Endothelial cell of umbilical vein (primary cell): Measurements from ENCODE around the gene NSD2. TPM values are rescaled to one million over a fixed set of nuclear protein-coding genes. Genes with fewer than 3 reads are reported as not detected.
"Not testable (repeated sequence)": the region's sequence is repeated elsewhere in the genome, so short reads cannot be mapped to it uniquely, and the experiment has no call there.

Experiments used
- BruUV-seq: library from RNA; stranded (reverse); fragments of 400-500 nt; replicated peaks from 2 replicates; lab custom pipeline; 2021; lab: Mats Ljungman, UMichigan
- CTCF ChIA-PET: fragments of 300-600, 350-600 bp; sonication (Branson Sonifier 250); formaldehyde crosslinking; loops from one replicate; lab custom pipeline; 2021; ENCODE audit warnings: antibody characterized with exemption, inconsistent platforms; lab: Charles Lee
- POLR2A ChIA-PET: fragments of 300-600, 350-600 bp; sonication (Branson Sonifier 250); formaldehyde crosslinking; loops from one replicate; lab custom pipeline; 2021; ENCODE audit warnings: antibody characterized with exemption, inconsistent platforms; lab: Charles Lee
- DNase-seq: peaks from one replicate; pipeline ENCODE4 v3.0.0-alpha.2; 2011; ENCODE audit warnings: low read depth, low spot score
- FAIRE-seq: peaks from 2 replicates; lab custom pipeline; 2011; peaks lifted over from hg19 to GRCh38; lab: Jason Lieb, UNC
- H2AFZ ChIP-seq: 2 replicates; pipeline ENCODE4 v1.6.0; 2012; ENCODE audit warnings: low read depth, low read length, control low read depth, inconsistent platforms
- H3K27ac ChIP-seq: 2 replicates; pipeline ENCODE4 v1.5.1; 2011; ENCODE audit warnings: low read depth, mild to moderate bottlenecking, control low read depth, low read length, moderate library complexity; ENCODE audit not compliant: insufficient read depth
- H3K27me3 ChIP-seq, 2 experiments: 2 replicates each; pipeline versions ENCODE4 v1.6.0 to v1.6.1; 2011; ENCODE audit warnings: low read length in 2 of 2, mixed read lengths in 1 of 2; ENCODE audit not compliant: control insufficient read depth in 2 of 2, insufficient read depth in 2 of 2
- H3K36me3 ChIP-seq, 2 experiments: 2 replicates in 1 of 2; 3 replicates in 1 of 2; pipeline ENCODE4 v1.5.1; 2011; ENCODE audit warnings: low read length in 2 of 2, mild to moderate bottlenecking in 1 of 2, moderate library complexity in 1 of 2; ENCODE audit not compliant: control insufficient read depth in 2 of 2, insufficient read depth in 2 of 2; ENCODE audit errors: extremely low read depth in 1 of 2
- H3K4me1 ChIP-seq: 3 replicates; pipeline ENCODE4 v1.5.1; 2011; ENCODE audit warnings: mild to moderate bottlenecking, low read length; ENCODE audit not compliant: control insufficient read depth, insufficient read depth; ENCODE audit errors: extremely low read depth
- H3K4me2 ChIP-seq: 2 replicates; pipeline ENCODE4 v1.6.1; 2011; ENCODE audit warnings: low read length, control low read depth, mixed read lengths; ENCODE audit not compliant: insufficient read depth
- H3K4me3 ChIP-seq, 3 experiments: fragments of 200-600 bp in 1 of 3; sonication (generic), shearing (Covaris generic) in 1 of 3; replicated peaks in 1 of 3; 2 replicates each; pipeline ENCODE4 v1.5.1; 2011 to 2016; ENCODE audit warnings: control low read depth in 3 of 3, low read length in 3 of 3, mild to moderate bottlenecking in 2 of 3, inconsistent platforms in 1 of 3, low read depth in 1 of 3, moderate library complexity in 1 of 3; ENCODE audit not compliant: insufficient read depth in 1 of 3
- H3K79me2 ChIP-seq: 2 replicates; pipeline ENCODE4 v1.6.0; 2012; ENCODE audit warnings: low read length, inconsistent platforms; ENCODE audit not compliant: control insufficient read depth, insufficient read depth
- H3K9ac ChIP-seq: replicated peaks from 2 replicates; pipeline ENCODE3; 2011; ENCODE audit warnings: low read length, control low read depth; ENCODE audit not compliant: insufficient read depth; ENCODE audit errors: extremely low read depth
- H3K9me1 ChIP-seq: replicated peaks from 3 replicates; pipeline ENCODE4 v1.6.0; 2011; ENCODE audit warnings: mild to moderate bottlenecking, low read length; ENCODE audit not compliant: control insufficient read depth, insufficient read depth; ENCODE audit errors: extremely low read depth
- H3K9me3 ChIP-seq: replicated peaks from 2 replicates; pipeline ENCODE4 v1.5.1; 2012; ENCODE audit warnings: low read length, inconsistent platforms; ENCODE audit not compliant: control insufficient read depth, insufficient read depth
- H4K20me1 ChIP-seq: replicated peaks from 2 replicates; pipeline ENCODE3; 2011; ENCODE audit warnings: mild to moderate bottlenecking, low read length; ENCODE audit not compliant: control insufficient read depth, insufficient read depth; ENCODE audit errors: extremely low read depth
- CTCF ChIP-seq, 2 donors: IDR thresholded peaks; 1 replicate in 1 of 2; 2 replicates in 1 of 2; pipeline ENCODE4 v1.5.1; 2011; ENCODE audit warnings: low read length in 2 of 2, mild to moderate bottlenecking in 2 of 2, moderate library complexity in 2 of 2, control low read depth in 1 of 2, inconsistent platforms in 1 of 2, low read depth in 1 of 2; ENCODE audit not compliant: insufficient read depth in 1 of 2; ENCODE audit errors: extremely low read depth in 1 of 2
- EZH2 ChIP-seq: IDR thresholded peaks from 2 replicates; pipeline ENCODE4 v1.6.1; 2012; ENCODE audit warnings: borderline replicate concordance, low read depth, mild to moderate bottlenecking, moderate library complexity, low read length, inconsistent platforms; ENCODE audit not compliant: severe bottlenecking
- FOS ChIP-seq: IDR thresholded peaks from 2 replicates; pipeline ENCODE4 v1.6.1; 2011; ENCODE audit warnings: mild to moderate bottlenecking, low read length, moderate library complexity, borderline replicate concordance; ENCODE audit not compliant: insufficient read depth
- GATA2 ChIP-seq: IDR thresholded peaks from 2 replicates; pipeline ENCODE4 v1.7.0; 2011; ENCODE audit warnings: low read depth, mild to moderate bottlenecking, moderate library complexity, mixed read lengths, low read length; ENCODE audit not compliant: insufficient read length, insufficient read depth
- JUN ChIP-seq: IDR thresholded peaks from 2 replicates; pipeline ENCODE4 v1.6.1; 2011; ENCODE audit warnings: borderline replicate concordance, low read depth; ENCODE audit not compliant: insufficient read length, insufficient read depth
- MAX ChIP-seq: IDR thresholded peaks from 2 replicates; pipeline ENCODE4 v1.6.1; 2011; ENCODE audit not compliant: insufficient read depth, insufficient read length
- MYC ChIP-seq: IDR thresholded peaks from one replicate; pipeline ENCODE4 v1.6.1; 2011; ENCODE audit warnings: mild to moderate bottlenecking, low read depth, low read length
- POLR2A ChIP-seq: IDR thresholded peaks from 2 replicates; pipeline ENCODE4 v1.6.1; 2012; ENCODE audit warnings: low read depth, mild to moderate bottlenecking, control low read depth, low read length
- POLR2AphosphoS5 ChIP-seq: IDR thresholded peaks from 2 replicates; pipeline ENCODE4 v1.6.1; 2012; ENCODE audit warnings: low read depth, mild to moderate bottlenecking, control low read depth, low read length, moderate library complexity; ENCODE audit not compliant: insufficient read depth
- dilution Hi-C: fragments of 300-500 bp; cut with MboI; formaldehyde crosslinking; loops from one replicate; pipeline ENCODE4 v1.15.0; 2019; ENCODE audit warnings: low sequenced_read_pairs; ENCODE audit not compliant: extremely low pct_ligation_motif_present
- intact Hi-C: fragments of 100-400 bp; cut with micrococcal nuclease; formaldehyde crosslinking; loops from one replicate; pipeline ENCODE4 v1.10.0; 2022
- polyA plus RNA-seq, 4 experiments: library from polyadenylated mRNA; depleted of rRNA in 3 of 4; stranded (reverse) in 3 of 4; unstranded in 1 of 4; fragments of >200 nt; gene quantifications; 2 replicates each; pipeline versions ENCODE4 v1.2.1 to v1.2.3, GENCODE V29; 2011 to 2012; ENCODE audit warnings: missing spikeins in 1 of 4
- total RNA-seq: library from RNA; stranded (reverse); gene quantifications from 2 replicates; pipeline ENCODE4 v1.2.3, GENCODE V29; 2021

Gene NSD2
- total and polyA plus RNA-seq, 2 donors (not counting 3 experiments of a cell fraction or from before 2014, with no cell fraction given) = 31.3 to 171 TPM

GRCh38 chr4:1993169-1993516 lies 122.0 kb downstream of the NSD2 start:
- DNase-seq (no peak), FAIRE-seq (no peak)
- Histone ChIP-seq H4K20me1 (no peaks in the 10 kb centered on the region), H3K4me3 (no peak overlapping the region), H3K27ac (no peak overlapping the region), H3K9me1 (no peaks in the 10 kb centered on the region), H2AFZ (no peak overlapping the region), H3K4me1 (no peaks in the 10 kb centered on the region), H3K27me3 (no peaks in the 10 kb centered on the region), H3K4me2 (no peak overlapping the region), H3K36me3 (peaks cover 0 to 12% of the 10 kb centered on the region in 2 experiments), H3K9me3 (no peaks in the 10 kb centered on the region), H3K9ac (no peak overlapping the region), H3K79me2 (peaks cover 24% of the 10 kb centered on the region)
- TF ChIP-seq MYC (no peak), FOS (no peak), CTCF (IDR thresholded peaks at IDR 0.05; ENCODE audit: extremely low read depth in 1 of 2, insufficient read depth in 1 of 2, low read depth in 1 of 2, low read length in 2 of 2) (no peak), GATA2 (no peak), MAX (no peak), POLR2AphosphoS5 (no peak), POLR2A (no peak), EZH2 (no peak), JUN (no peak)
- intact Hi-C loops = no loop called here
- BruUV-seq = no TSS peak
- CTCF ChIA-PET = no interaction called here
- dilution Hi-C loops = no loop called here
- POLR2A ChIA-PET = no interaction called here

- H3K9me1 ChIP-seq, BruUV-seq, CTCF ChIA-PET, H3K4me2 ChIP-seq, H3K4me1 ChIP-seq, DNase-seq, H2AFZ ChIP-seq, H3K27ac ChIP-seq, POLR2A ChIA-PET, intact Hi-C loops, H3K9me3 ChIP-seq, H3K9ac ChIP-seq, dilution Hi-C loops, H4K20me1 ChIP-seq, H3K4me3 ChIP-seq, H3K27me3 ChIP-seq, FAIRE-seq: not testable (repeated sequence)
- Histone ChIP-seq H3K79me2 (peaks cover 30% of the 10 kb centered on the region), H3K36me3 (peaks cover 0 to 11% of the 10 kb centered on the region in 2 experiments)
Observed at GRCh38 chr4:1993718-1994516, 122.7 kb downstream of the NSD2 start.
